Measurements from ENCODE around the gene WDR53.
"Not testable (repeated sequence)": the region's sequence is repeated elsewhere in the genome, so short reads cannot be mapped to it uniquely, and the experiment has no call there.

The WDR53 gene

GRCh38 chr3:196558476-196558875 lies 9.9 kb downstream of the WDR53 start:
- DNase-seq, result no peak

GRCh38 chr3:196557236-196557635 lies 11.1 kb downstream of the WDR53 start:
- no peak for DNase-seq

GRCh38 chr3:196555295-196555694 lies 13.1 kb downstream of the WDR53 start:
- no peak for DNase-seq

- no peak for DNase-seq
Observed at GRCh38 chr3:196554205-196554604, 14.1 kb downstream of the WDR53 start.

- no peak for DNase-seq
Observed at GRCh38 chr3:196553551-196553950, 14.8 kb downstream of the WDR53 start.

GRCh38 chr3:196552253-196552652 lies 16.1 kb downstream of the WDR53 start:
- DNase-seq, result no peak

GRCh38 chr3:196550172-196550571 lies 18.2 kb downstream of the WDR53 start:
- DNase-seq, result not testable (repeated sequence)

- DNase-seq, result not testable (repeated sequence)
Observed at GRCh38 chr3:196549312-196549711, 19.0 kb downstream of the WDR53 start.

GRCh38 chr3:196547067-196547466 lies 21.3 kb downstream of the WDR53 start:
- DNase-seq, result no peak

- no peak for DNase-seq
Observed at GRCh38 chr3:196546537-196546936, 21.8 kb downstream of the WDR53 start.

GRCh38 chr3:196544491-196544992 lies 23.8 kb downstream of the WDR53 start:
- DNase-seq, result no peak

- DNase-seq, result no peak
Observed at GRCh38 chr3:196541684-196542445, 26.5 kb downstream of the WDR53 start.

GRCh38 chr3:196537319-196537984 lies 30.9 kb downstream of the WDR53 start:
- DNase-seq, result no peak

GRCh38 chr3:196533260-196533681 lies 35.1 kb downstream of the WDR53 start:
- DNase-seq, result no peak

- DNase-seq, result no peak
Observed at GRCh38 chr3:196531418-196531817, 36.9 kb downstream of the WDR53 start.

GRCh38 chr3:196528639-196529233 lies 39.6 kb downstream of the WDR53 start:
- DNase-seq, result no peak

GRCh38 chr3:196525141-196525540 lies 43.2 kb downstream of the WDR53 start:
- no peak for DNase-seq

- no peak for DNase-seq
Observed at GRCh38 chr3:196524527-196524926, 43.8 kb downstream of the WDR53 start.

- no peak for DNase-seq
Observed at GRCh38 chr3:196523841-196524240, 44.5 kb downstream of the WDR53 start.

GRCh38 chr3:196521291-196521690 lies 47.1 kb downstream of the WDR53 start:
- DNase-seq, result not testable (repeated sequence)

GRCh38 chr3:196519718-196520082 lies 48.7 kb downstream of the WDR53 start:
- no peak for DNase-seq

GRCh38 chr3:196518966-196519717 lies 49.2 kb downstream of the WDR53 start:
- peak; percentile 70 for DNase-seq

GRCh38 chr3:196517919-196518318 lies 50.4 kb downstream of the WDR53 start:
- DNase-seq, result no peak

Measured in HCEC 1CT (cell line).